HG03558 (cell line): ENCODE measurements around the gene SVIL.
"Not testable (repeated sequence)": the region's sequence is repeated elsewhere in the genome, so short reads cannot be mapped to it uniquely, and the experiment has no call there.

Experiments
- ATAC-seq: cut with Tn5 transposase; IDR thresholded peaks from one replicate; pipeline ENCODE4 v1.9.1; 2021; ENCODE audit warnings: moderate number of reproducible peaks; ENCODE audit not compliant: unreplicated experiment; ENCODE audit errors: extremely low read depth

The SVIL gene

GRCh38 chr10:29473406-29474100 is 161.2 kb downstream of the SVIL start:
- no peak for ATAC-seq

- no peak for ATAC-seq
Measured at GRCh38 chr10:29473087-29473356, 161.7 kb downstream of the SVIL start.

GRCh38 chr10:29472301-29473086 is 162.3 kb downstream of the SVIL start:
- ATAC-seq: no peak

- ATAC-seq: no peak
Measured at GRCh38 chr10:29471544-29471859, 163.3 kb downstream of the SVIL start.

- no peak for ATAC-seq
Measured at GRCh38 chr10:29470843-29471543, 163.8 kb downstream of the SVIL start.

- no peak for ATAC-seq
Measured at GRCh38 chr10:29470355-29470705, 164.4 kb downstream of the SVIL start.

- no peak for ATAC-seq
Measured at GRCh38 chr10:29469481-29470354, 165.1 kb downstream of the SVIL start.

GRCh38 chr10:29465384-29465783 is 169.4 kb downstream of the SVIL start:
- ATAC-seq: no peak

- ATAC-seq: not testable (repeated sequence)
Measured at GRCh38 chr10:29464671-29465171, 170.1 kb downstream of the SVIL start.

- no peak for ATAC-seq
Measured at GRCh38 chr10:29461042-29461441, 173.7 kb downstream of the SVIL start.

- ATAC-seq: not testable (repeated sequence)
Measured at GRCh38 chr10:29458190-29458589, 176.6 kb downstream of the SVIL start.

- ATAC-seq: no peak
Measured at GRCh38 chr10:29455095-29455494, 179.7 kb downstream of the SVIL start.

- no peak for ATAC-seq
Measured at GRCh38 chr10:29454250-29454649, 180.5 kb downstream of the SVIL start.

GRCh38 chr10:29452546-29452945 is 182.2 kb downstream of the SVIL start:
- ATAC-seq: no peak

GRCh38 chr10:29451946-29452345 is 182.8 kb downstream of the SVIL start:
- no peak for ATAC-seq

- ATAC-seq: no peak
Measured at GRCh38 chr10:29450405-29450804, 184.4 kb downstream of the SVIL start.

GRCh38 chr10:29448756-29449592 is 185.8 kb downstream of the SVIL start:
- ATAC-seq: peak; percentile 60

GRCh38 chr10:29448125-29448524 is 186.6 kb downstream of the SVIL start:
- ATAC-seq: no peak

GRCh38 chr10:29446327-29446726 is 188.4 kb downstream of the SVIL start:
- no peak for ATAC-seq
